ENCODE results near the gene MOB1B.
"Not testable (repeated sequence)": the region's sequence is repeated elsewhere in the genome, so short reads cannot be mapped to it uniquely, and the experiment has no call there.

Gene MOB1B

GRCh38 chr4:70901984-70902576, at the start of gene MOB1B:
MOB1B (plus strand) TSS chr4:70902369; CDS start chr4:70902537, 168 bp downstream.
- in situ Hi-C loops (cut with HindIII; ENCODE audit: low sequenced_read_pairs): no loop called here

GRCh38 chr4:70855464-70855863, 46.7 kb upstream of the MOB1B start:
- in situ Hi-C loops (cut with HindIII; ENCODE audit: low sequenced_read_pairs): no loop called here

GRCh38 chr4:70858454-70858853, 43.7 kb upstream of the MOB1B start:
- in situ Hi-C loops (cut with HindIII; ENCODE audit: low sequenced_read_pairs): no loop called here

- in situ Hi-C loops (cut with HindIII; ENCODE audit: low sequenced_read_pairs): no loop called here
These were observed 43.1 kb upstream of the MOB1B start for GRCh38 chr4:70859066-70859465.

- in situ Hi-C loops (cut with HindIII; ENCODE audit: low sequenced_read_pairs): no loop called here
These were observed 38.9 kb upstream of the MOB1B start for GRCh38 chr4:70863099-70863790.

GRCh38 chr4:70868778-70869177, 33.4 kb upstream of the MOB1B start:
- in situ Hi-C loops (cut with HindIII; ENCODE audit: low sequenced_read_pairs): no loop called here

- in situ Hi-C loops (cut with HindIII; ENCODE audit: low sequenced_read_pairs): no loop called here
These were observed 29.0 kb upstream of the MOB1B start for GRCh38 chr4:70873216-70873615.

- in situ Hi-C loops (cut with HindIII; ENCODE audit: low sequenced_read_pairs): no loop called here
These were observed 27.7 kb upstream of the MOB1B start for GRCh38 chr4:70874268-70875156.

GRCh38 chr4:70877556-70877955, 24.6 kb upstream of the MOB1B start:
- in situ Hi-C loops (cut with HindIII; ENCODE audit: low sequenced_read_pairs): no loop called here

GRCh38 chr4:70880739-70881138, 21.4 kb upstream of the MOB1B start:
- in situ Hi-C loops (cut with HindIII; ENCODE audit: low sequenced_read_pairs): no loop called here

GRCh38 chr4:70885174-70885573, 17.0 kb upstream of the MOB1B start:
- in situ Hi-C loops (cut with HindIII; ENCODE audit: low sequenced_read_pairs): no loop called here

- in situ Hi-C loops (cut with HindIII; ENCODE audit: low sequenced_read_pairs): no loop called here
These were observed 9.9 kb upstream of the MOB1B start for GRCh38 chr4:70892086-70892769.

- in situ Hi-C loops (cut with HindIII; ENCODE audit: low sequenced_read_pairs): no loop called here
These were observed 8.4 kb upstream of the MOB1B start for GRCh38 chr4:70893790-70894189.

GRCh38 chr4:70895405-70895804, 6.8 kb upstream of the MOB1B start:
- in situ Hi-C loops (cut with HindIII; ENCODE audit: low sequenced_read_pairs): no loop called here

- in situ Hi-C loops (cut with HindIII; ENCODE audit: low sequenced_read_pairs): no loop called here
These were observed 6.2 kb upstream of the MOB1B start for GRCh38 chr4:70895811-70896491.

GRCh38 chr4:70898581-70898980, 3.6 kb upstream of the MOB1B start:
- in situ Hi-C loops (cut with HindIII; ENCODE audit: low sequenced_read_pairs): not testable (repeated sequence)

GRCh38 chr4:70901607-70901983, 574 bp upstream of the MOB1B start:
- in situ Hi-C loops (cut with HindIII; ENCODE audit: low sequenced_read_pairs): no loop called here

- in situ Hi-C loops (cut with HindIII; ENCODE audit: low sequenced_read_pairs): no loop called here
These were observed 565 bp downstream of the MOB1B start for GRCh38 chr4:70902577-70903290.

- in situ Hi-C loops (cut with HindIII; ENCODE audit: low sequenced_read_pairs): no loop called here
These were observed 1.1 kb downstream of the MOB1B start for GRCh38 chr4:70903291-70903603.

GRCh38 chr4:70908993-70909556, 6.9 kb downstream of the MOB1B start:
- in situ Hi-C loops (cut with HindIII; ENCODE audit: low sequenced_read_pairs): no loop called here

All from DLD1 (cell line).